ENCODE results near the gene TGFB1. TPM values are rescaled to one million over a fixed set of nuclear protein-coding genes. Genes with fewer than 3 reads are reported as not detected.

TGFB1 gene
- total and polyA plus RNA-seq, 9 of the 15 experiments (the other 6 are each of a cell fraction or from before 2014, with no cell fraction given) = 0.24 to 159 (median 17.2) TPM

DNA sequence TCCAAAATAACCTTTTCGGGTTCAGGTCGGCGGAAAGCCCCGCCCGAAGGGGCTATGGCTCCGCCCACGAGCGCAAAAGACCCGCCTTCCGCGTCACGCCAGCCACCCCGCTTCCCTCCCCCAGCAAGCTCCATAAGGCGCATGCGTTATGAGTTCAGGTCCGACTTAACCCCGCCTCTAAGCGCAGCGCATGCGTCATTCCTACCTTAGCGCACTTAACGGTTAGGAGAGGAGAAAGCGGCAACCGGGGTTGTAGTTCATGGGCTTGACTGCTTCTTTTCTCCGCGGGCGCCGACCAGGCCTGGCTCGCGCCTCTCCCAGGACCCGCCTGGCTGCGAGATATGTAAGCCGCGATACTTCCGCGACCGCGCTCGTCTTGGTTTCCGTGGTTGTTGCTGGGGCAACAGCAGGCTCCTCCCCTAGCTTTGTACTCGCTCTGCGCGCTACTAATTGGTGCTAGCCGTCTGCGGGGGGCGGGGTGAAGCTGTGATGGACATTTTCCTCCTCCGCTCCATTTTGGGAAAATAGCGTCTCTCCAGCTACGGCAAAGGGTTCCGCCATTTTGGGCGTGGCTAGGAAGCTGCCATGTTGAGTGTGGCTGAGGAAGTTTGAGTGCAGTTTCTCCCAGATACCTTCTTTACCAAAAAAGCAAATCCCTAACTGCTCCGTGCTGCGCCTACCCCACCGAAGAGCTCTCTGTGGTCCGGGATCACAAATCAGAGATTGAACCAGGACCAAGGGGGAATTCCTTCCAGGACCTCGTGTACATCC is 10.2 kb upstream of the TGFB1 start, which contains the start of gene B9D2 (continued):
- TF ChIP-seq HDAC8 (tag; IDR thresholded peaks at IDR 0.05) (no peak), HIVEP1 (CRISPR knock-in tag; IDR thresholded peaks at IDR 0.05) (peak; percentile 76; the same call in 1 of the 2 replicates), SMAD4 (CRISPR knock-in tag; conservative IDR thresholded peaks at IDR 0.05) (peak; percentile 52; the same call in 1 of the 2 replicates), ELF1 (tag; IDR thresholded peaks at IDR 0.05) (peak; percentile 83; the same call in 1 of the 2 replicates)

DNA sequence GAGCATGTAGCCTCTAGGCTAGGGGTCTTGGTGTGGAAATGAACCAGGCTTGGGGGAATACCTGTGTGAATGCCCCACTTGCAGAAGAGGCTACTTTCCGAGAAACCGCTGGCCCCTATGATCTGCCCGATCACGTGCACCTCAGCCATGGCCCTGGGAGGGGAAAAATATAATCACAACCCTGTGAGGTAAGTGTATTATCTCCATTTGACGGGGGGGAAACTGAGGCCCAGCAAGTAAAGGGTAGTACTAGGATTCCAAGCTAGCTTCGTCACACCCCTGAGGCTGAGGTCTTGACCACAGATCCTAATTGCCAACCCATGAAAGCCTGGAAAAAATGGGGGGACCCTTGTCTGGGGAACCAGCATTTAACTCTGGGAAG is 9.6 kb upstream of the TGFB1 start:
- in situ Hi-C loops (cut with MboI) = no loop called here
- peak overlapping the region; percentile 80 for H3K4me3 ChIP-seq
- no peak for DNase-seq (ENCODE audit: extremely low read depth in 1 of 4, low spot score in 3 of 4)
- H3K36me3 ChIP-seq (ENCODE audit: control insufficient read depth, insufficient read depth, low read length) = peaks cover 4% of the 10 kb centered on the region; the same call in 2 of the 3 replicates
- H4K20me1 ChIP-seq (replicated peaks; ENCODE audit: control insufficient read depth, insufficient read depth, low read length) = no peaks in the 10 kb centered on the region
- ChIA-PET POLR2A (interaction anchor here (0.6 to 2.9 kb wide), 10 partner anchors 8 to 188 kb away, joined by 3 to 20 read pairs (median 4); partner anchors contain the start of gene TGFB1), CTCF (ENCODE audit: low intra/inter-chr PET ratio) (no interaction called here)
- no peaks in the 10 kb centered on the region for H3K9me1 ChIP-seq (ENCODE audit: control insufficient read depth, insufficient read depth, low read length)
- H3K27ac ChIP-seq (ENCODE audit: extremely low read depth, low read depth, low read length) = peak overlapping the region; percentile 100
- H3K79me2 ChIP-seq (ENCODE audit: control insufficient read depth, insufficient read depth, low read length) = peaks cover 37% of the 10 kb centered on the region
- no peak for FAIRE-seq
- intact Hi-C loops (cut with micrococcal nuclease) = loop anchor here (10.0 kb wide), 1 partner anchor 71 kb away; the partner anchor contains the start of gene DMAC2
- 10% methylated on average over 5 of the region's 6 CpGs for WGBS (ENCODE audit: insufficient coverage, low coverage, missing lambda C conversion rate)
- no TSS peak for BruUV-seq (replicated peaks)
- no peak for ATAC-seq
- H3K9ac ChIP-seq (ENCODE audit: insufficient read depth in 1 of 2, low read depth in 2 of 2, low read length in 2 of 2) = peak overlapping the region; percentile 97 to 99
- H2AFZ ChIP-seq (ENCODE audit: low read depth, low read length) = peak overlapping the region; percentile 98
- H3K4me2 ChIP-seq (ENCODE audit: insufficient read depth, low read length) = peak overlapping the region; percentile 95
- no peaks in the 10 kb centered on the region for H3K9me3 ChIP-seq (replicated peaks; ENCODE audit: control insufficient read depth, insufficient read depth, low read depth, low read length)
- H3K27me3 ChIP-seq (ENCODE audit: control insufficient read depth in 2 of 2, insufficient read depth in 2 of 2, low read length in 2 of 2) = no peaks in the 10 kb centered on the region
- peaks cover 27 to 40% of the 10 kb centered on the region in 2 experiments for H3K4me1 ChIP-seq (replicated peaks in 1 of 2; ENCODE audit: control insufficient read depth in 2 of 2, insufficient read depth in 2 of 2, low read length in 2 of 2)
- TF ChIP-seq NRF1 (conservative IDR thresholded peaks at IDR 0.05 in 1 of 2, IDR thresholded peaks at IDR 0.05 in 1 of 2) (no peak), ZNF174 (CRISPR knock-in tag; IDR thresholded peaks at IDR 0.05) (no peak), STAG1 (CRISPR knock-in tag; IDR thresholded peaks at IDR 0.05; ENCODE audit: borderline replicate concordance) (no peak), NONO (IDR thresholded peaks at IDR 0.05; ENCODE audit: low read depth in 2 of 2, low read length in 1 of 2) (no peak), ZNF217 (CRISPR knock-in tag; IDR thresholded peaks at IDR 0.05) (no peak), ZNF507 (tag; conservative IDR thresholded peaks at IDR 0.05) (no peak), EP400 (IDR thresholded peaks at IDR 0.05) (no peak), HDAC8 (tag; IDR thresholded peaks at IDR 0.05) (no peak), BCOR (IDR thresholded peaks at IDR 0.05) (peak; percentile 94), TAF15 (IDR thresholded peaks at IDR 0.05; ENCODE audit: low read depth, low read length) (no peak), LEF1 (IDR thresholded peaks at IDR 0.05) (no peak)
- TF ChIP-seq, protein P1, sequence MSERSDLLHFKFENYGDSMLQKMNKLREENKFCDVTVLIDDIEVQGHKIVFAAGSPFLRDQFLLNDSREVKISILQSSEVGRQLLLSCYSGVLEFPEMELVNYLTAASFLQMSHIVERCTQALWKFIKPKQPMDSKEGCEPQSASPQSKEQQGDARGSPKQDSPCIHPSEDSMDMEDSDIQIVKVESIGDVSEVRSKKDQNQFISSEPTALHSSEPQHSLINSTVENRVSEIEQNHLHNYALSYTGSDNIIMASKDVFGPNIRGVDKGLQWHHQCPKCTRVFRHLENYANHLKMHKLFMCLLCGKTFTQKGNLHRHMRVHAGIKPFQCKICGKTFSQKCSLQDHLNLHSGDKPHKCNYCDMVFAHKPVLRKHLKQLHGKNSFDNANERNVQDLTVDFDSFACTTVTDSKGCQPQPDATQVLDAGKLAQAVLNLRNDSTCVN (CRISPR knock-in tag; IDR thresholded peaks at IDR 0.05) = no peak
- TF ChIP-seq, protein P2, sequence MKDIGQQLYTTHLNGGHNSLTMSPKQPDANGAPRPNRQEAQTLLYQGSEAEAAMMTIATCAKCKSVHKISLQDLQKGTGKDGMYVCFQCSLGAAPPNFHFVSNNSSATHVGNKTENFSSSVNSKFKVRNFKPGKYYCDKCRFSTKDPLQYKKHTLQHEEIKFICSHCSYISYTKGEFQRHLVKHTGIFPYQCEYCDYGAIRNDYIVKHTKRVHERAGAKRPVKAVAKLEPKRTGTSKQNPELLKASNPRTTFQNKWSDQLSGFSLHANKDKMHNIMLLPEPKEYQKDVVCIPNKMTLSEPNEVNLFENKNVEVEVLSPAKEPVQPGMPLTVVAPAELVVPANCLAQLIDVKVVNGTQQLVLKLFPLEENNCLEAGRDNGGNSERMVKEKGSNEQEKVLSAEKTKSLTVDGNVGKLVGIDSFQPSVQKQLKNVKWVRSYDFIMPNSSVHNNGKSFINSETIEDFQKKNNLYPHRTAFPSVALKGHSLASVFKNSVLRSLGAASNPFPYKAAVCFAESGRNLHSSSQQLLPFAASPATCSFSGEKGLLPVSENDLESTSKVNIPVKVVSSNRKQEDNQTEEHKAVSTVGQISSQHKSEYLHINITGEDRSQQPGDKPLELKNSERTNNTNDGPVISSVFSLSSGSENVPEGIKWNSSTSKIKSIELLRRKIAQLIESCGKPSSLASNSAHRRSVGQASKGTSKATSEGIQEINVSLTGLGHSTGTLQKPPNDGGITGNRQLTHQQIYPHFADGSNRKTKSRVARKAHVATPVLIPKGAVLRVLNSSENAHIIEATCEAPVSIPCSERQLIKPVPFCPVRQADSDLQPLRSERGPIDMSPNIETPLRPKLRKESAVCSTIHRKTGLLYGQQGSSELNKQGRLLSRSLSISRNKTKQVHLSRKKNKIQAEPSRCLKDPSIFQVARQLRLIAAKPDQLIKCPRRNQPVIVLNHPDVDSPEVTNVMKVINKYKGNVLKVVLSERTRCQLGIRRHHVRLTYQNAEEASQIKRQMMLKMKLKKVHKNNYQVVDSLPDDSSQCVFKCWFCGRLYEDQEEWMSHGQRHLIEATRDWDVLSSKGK (CRISPR knock-in tag; IDR thresholded peaks at IDR 0.05) = no peak
